Keratinocyte (primary cell): ENCODE data around the gene PRM1.

Experiments
- CTCF ChIP-seq, 3 experiments: IDR thresholded peaks in 1 of 3; conservative IDR thresholded peaks in 1 of 3; optimal IDR thresholded peaks in 1 of 3; 2 replicates in 2 of 3; 3 replicates in 1 of 3; pipeline versions ENCODE3 to v1.5.1; 2011; ENCODE audit warnings: low read length in 3 of 3, mild to moderate bottlenecking in 3 of 3, moderate library complexity in 2 of 3, control low read depth in 1 of 3, inconsistent platforms in 1 of 3; ENCODE audit not compliant: insufficient read depth in 2 of 3; ENCODE audit errors: extremely low read depth in 1 of 3
- EZH2 ChIP-seq: IDR thresholded peaks from one replicate; pipeline ENCODE4 v1.6.1; 2012; ENCODE audit warnings: inconsistent platforms, mild to moderate bottlenecking, low read length, moderate library complexity

GRCh38 chr16:11303405-11304138 is 22.4 kb upstream of the PRM1 start:
- TF ChIP-seq CTCF (optimal IDR thresholded peaks at IDR 0.05 in 1 of 3, IDR thresholded peaks at IDR 0.05 in 1 of 3, conservative IDR thresholded peaks at IDR 0.05 in 1 of 3; ENCODE audit: extremely low read depth in 1 of 3, insufficient read depth in 2 of 3, low read length in 3 of 3), result no peak
- TF ChIP-seq EZH2, result no peak
